Activated T-helper 1 cell treated with anti-CD3 and anti-CD28 coated beads, Interleukin-2, amount 50 U/mL, for 16 hours (primary cell): ENCODE data around the gene ZW10.
"Not testable (repeated sequence)": the region's sequence is repeated elsewhere in the genome, so short reads cannot be mapped to it uniquely, and the experiment has no call there.

Experiments
- DNase-seq, 2 donors: peaks; one replicate each; pipeline ENCODE4 v3.0.0-alpha.2; 2020; ENCODE audit warnings: low read depth in 1 of 2, low spot score in 1 of 2

Gene ZW10

GRCh38 chr11:113703551-113703950, 69.9 kb downstream of the ZW10 start:
- not testable (repeated sequence) for DNase-seq

- DNase-seq, result no peak
Observed at GRCh38 chr11:113701491-113701890, 72.0 kb downstream of the ZW10 start.

GRCh38 chr11:113698515-113698914, 75.0 kb downstream of the ZW10 start:
- DNase-seq, result no peak

GRCh38 chr11:113697756-113698407, 75.6 kb downstream of the ZW10 start:
- DNase-seq, result no peak

- no peak for DNase-seq
Observed at GRCh38 chr11:113697111-113697510, 76.4 kb downstream of the ZW10 start.

- DNase-seq, result no peak
Observed at GRCh38 chr11:113695207-113695606, 78.3 kb downstream of the ZW10 start.

- no peak for DNase-seq
Observed at GRCh38 chr11:113694390-113694789, 79.1 kb downstream of the ZW10 start.

- no peak for DNase-seq
Observed at GRCh38 chr11:113693030-113693429, 80.5 kb downstream of the ZW10 start.

GRCh38 chr11:113690619-113691569, 82.6 kb downstream of the ZW10 start:
- DNase-seq, result no peak

GRCh38 chr11:113689768-113690618, 83.5 kb downstream of the ZW10 start:
- DNase-seq, result no peak

- DNase-seq, result no peak
Observed at GRCh38 chr11:113685654-113686359, 87.7 kb downstream of the ZW10 start.

GRCh38 chr11:113684496-113684895, 89.0 kb downstream of the ZW10 start:
- DNase-seq, result no peak

GRCh38 chr11:113683481-113684046, 89.9 kb downstream of the ZW10 start:
- no peak for DNase-seq
